Kidney glomerular epithelial cell (primary cell): ENCODE results near the gene STXBP2.
"Not testable (repeated sequence)": the region's sequence is repeated elsewhere in the genome, so short reads cannot be mapped to it uniquely, and the experiment has no call there.

Experiments used
- DNase-seq: peaks from one replicate; lab custom pipeline; 2025; lab: John Stamatoyannopoulos, UW

The STXBP2 gene

GRCh38 chr19:7632340-7633203 lies 4.3 kb upstream of the STXBP2 start:
- no peak for DNase-seq

GRCh38 chr19:7633698-7634097 lies 3.2 kb upstream of the STXBP2 start, which contains the start of gene PCP2:
Gene PCP2, minus strand, starts transcription at chr19:7633719. Its CDS starts 262 bp downstream, at chr19:7633457.
- DNase-seq: no peak

- no peak for DNase-seq
Measured at GRCh38 chr19:7635670-7636069, 1.2 kb upstream of the STXBP2 start.

- DNase-seq: no peak
Measured at GRCh38 chr19:7636317-7636690, 606 bp upstream of the STXBP2 start.

- no peak for DNase-seq
Measured at GRCh38 chr19:7637374-7638256, 705 bp downstream of the STXBP2 start.

- no peak for DNase-seq
Measured at GRCh38 chr19:7638802-7639465, 2.0 kb downstream of the STXBP2 start.

- DNase-seq: no peak
Measured at GRCh38 chr19:7639863-7640348, 3.0 kb downstream of the STXBP2 start.

- DNase-seq: no peak
Measured at GRCh38 chr19:7640803-7641202, 3.9 kb downstream of the STXBP2 start.

- DNase-seq: no peak
Measured at GRCh38 chr19:7641290-7642276, 4.7 kb downstream of the STXBP2 start.

GRCh38 chr19:7642295-7643030 lies 5.6 kb downstream of the STXBP2 start:
- DNase-seq: no peak

GRCh38 chr19:7643031-7643415 lies 6.1 kb downstream of the STXBP2 start:
- DNase-seq: no peak

- DNase-seq: not testable (repeated sequence)
Measured at GRCh38 chr19:7643629-7644549, 7.0 kb downstream of the STXBP2 start.

- DNase-seq: no peak
Measured at GRCh38 chr19:7644550-7644877, 7.6 kb downstream of the STXBP2 start.

- no peak for DNase-seq
Measured at GRCh38 chr19:7645163-7645562, 8.3 kb downstream of the STXBP2 start.

- DNase-seq: no peak
Measured at GRCh38 chr19:7645656-7646425, 8.9 kb downstream of the STXBP2 start.

- DNase-seq: no peak
Measured at GRCh38 chr19:7646426-7646700, 9.5 kb downstream of the STXBP2 start.

GRCh38 chr19:7647156-7647555 lies 10.2 kb downstream of the STXBP2 start:
- DNase-seq: no peak

- no peak for DNase-seq
Measured at GRCh38 chr19:7648265-7649014, 11.5 kb downstream of the STXBP2 start.
